Activated T-cell treated with anti-CD3 and anti-CD28 coated beads for 1 hour (primary cell): ENCODE results near the gene SEC31A.
"Not testable (repeated sequence)": the region's sequence is repeated elsewhere in the genome, so short reads cannot be mapped to it uniquely, and the experiment has no call there.

ENCODE experiments used
- DNase-seq: peaks from one replicate; pipeline ENCODE4 v3.0.0-alpha.2; 2020; ENCODE audit warnings: low read depth

SEC31A gene

DNA sequence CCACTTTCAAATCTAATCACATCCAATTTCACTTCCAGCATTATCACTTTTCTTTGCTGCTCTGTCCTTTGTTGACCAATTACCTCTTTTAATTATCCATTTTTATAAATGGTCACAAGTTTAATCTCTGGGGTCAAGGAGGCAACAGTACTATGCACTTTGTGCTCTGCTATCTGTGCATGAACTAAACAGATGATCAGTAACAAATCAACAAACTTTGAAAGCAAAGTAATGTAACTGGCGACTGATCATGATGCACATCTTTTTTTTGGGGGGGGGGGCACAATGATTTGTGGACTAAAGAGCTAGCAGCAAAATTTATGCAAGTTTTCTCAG lies 1.5 kb upstream of the SEC31A start:
- no peak for DNase-seq

DNA sequence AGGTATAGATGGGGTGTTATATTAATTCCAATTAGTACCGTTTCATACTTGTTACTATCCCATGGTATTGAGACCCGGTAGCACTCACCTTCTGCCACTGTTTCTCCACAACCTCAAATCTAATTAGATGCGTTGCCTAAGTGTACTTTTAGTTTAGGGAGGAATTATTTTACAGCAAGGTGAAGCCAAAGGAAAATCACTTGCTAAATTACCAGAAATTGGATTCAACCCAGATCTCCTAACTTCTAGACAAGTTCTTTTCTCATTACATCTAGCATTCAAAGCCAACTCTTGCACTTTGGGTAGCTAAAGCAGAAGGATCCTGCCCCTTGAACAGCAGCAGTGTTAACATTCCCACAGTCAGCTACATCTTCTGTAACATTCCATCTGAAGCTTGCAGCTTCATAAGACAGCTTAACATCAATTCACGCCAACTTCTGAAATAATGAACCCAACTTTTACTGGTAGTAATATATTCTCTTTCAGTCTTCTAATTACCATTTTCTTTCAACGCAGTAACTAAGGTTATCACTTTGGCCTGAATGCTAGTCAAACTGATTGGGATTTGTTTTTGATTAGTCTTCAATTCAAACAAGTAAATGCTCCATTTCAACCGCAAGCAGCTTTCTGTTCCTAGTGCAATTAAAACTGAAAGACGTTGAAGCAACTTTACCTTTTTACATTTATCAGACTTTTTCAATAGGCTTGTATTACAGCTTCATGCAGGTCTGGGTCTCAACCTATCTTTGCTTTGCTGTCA lies 934 bp upstream of the SEC31A start:
- no peak for DNase-seq

DNA sequence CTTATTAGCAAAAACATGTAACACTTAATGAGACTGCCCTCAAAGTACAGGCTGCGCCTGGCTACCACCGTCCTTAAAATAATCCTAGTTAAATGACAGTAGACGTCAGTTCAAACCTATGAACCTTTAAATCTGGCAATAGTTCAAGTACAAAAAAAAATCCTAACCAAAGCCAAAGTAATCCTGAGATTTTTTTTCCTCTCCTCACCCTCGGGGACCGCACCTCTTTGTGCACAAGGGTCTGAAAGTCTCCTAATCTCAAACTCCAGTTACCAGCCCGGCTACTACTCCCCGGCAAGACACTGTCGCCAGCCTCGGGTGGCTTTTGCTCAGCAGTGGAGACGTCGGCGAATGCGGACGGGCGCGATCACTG lies 439 bp downstream of the SEC31A start:
- DNase-seq: no peak

DNA sequence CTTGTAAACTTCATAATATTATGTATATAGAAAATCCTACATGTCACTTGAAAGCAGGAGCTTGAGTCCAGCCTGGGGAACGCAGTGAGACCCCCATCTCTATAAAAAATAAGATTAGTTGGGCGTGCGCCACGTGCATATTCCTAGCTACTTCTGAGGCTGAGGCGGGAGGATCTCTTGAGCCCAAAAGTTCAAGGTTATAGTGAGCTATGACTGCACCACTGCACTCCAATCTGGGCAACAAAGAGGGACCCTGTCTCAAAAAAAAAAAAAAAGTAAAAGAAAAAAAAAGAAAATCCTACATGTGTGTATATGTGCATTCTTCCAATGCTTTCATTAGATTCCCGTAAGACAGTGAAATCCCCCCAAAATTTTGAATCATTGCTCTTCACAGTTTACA lies 1.7 kb downstream of the SEC31A start:
- no peak for DNase-seq

DNA sequence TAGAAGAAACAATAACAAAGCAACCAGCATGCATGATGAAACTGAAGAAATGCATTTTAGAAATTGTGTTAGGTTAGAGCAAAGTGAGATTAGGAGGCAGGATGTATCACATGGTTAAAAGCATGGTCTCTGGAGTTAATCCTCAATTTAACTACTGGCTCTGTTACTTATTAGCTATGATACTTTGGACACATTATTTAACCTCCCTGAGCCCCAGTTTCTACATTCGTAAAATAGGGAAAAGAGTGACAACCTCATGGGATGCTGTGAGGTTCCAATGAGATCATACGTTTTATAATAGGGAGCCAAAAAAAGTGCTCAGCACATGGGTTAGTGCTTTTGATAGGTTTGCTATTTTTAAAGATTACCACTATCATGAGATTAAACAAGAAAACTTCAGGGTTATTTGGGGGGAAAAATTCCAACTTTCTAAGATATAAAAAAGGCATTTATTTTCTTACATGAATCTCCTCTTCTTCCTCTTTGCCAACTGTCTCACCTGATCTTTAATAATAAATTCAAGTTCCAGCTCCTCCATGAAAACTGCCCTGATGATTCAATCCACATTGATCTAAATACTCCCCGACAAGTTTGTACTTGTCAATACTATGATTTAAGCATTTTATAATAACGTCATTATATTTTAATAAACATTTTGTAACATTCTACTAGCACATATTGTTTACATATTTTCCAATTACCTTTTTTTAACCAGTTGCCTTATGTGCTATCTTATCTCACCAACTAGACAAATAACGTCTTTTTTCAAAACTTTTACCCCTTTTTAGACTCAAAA lies 4.6 kb downstream of the SEC31A start:
- no peak for DNase-seq

DNA sequence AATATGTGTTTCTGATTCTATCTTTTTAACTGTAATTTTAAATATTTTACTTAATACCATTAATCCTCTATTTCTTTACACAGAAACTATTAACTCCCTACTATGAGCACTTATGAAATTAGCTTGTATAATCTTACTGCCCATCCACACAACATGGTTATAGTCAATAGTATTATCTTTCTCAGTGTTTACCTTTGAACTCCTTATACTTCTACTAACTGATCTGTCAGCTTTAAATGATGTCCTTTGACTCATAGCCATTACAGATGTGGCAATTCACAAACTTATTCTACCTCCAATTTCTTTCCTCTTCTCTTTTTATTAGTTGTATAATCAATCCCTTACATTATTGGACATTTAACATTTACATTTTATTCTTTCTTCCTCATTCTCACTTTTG lies 5.5 kb downstream of the SEC31A start:
- DNase-seq: no peak

DNA sequence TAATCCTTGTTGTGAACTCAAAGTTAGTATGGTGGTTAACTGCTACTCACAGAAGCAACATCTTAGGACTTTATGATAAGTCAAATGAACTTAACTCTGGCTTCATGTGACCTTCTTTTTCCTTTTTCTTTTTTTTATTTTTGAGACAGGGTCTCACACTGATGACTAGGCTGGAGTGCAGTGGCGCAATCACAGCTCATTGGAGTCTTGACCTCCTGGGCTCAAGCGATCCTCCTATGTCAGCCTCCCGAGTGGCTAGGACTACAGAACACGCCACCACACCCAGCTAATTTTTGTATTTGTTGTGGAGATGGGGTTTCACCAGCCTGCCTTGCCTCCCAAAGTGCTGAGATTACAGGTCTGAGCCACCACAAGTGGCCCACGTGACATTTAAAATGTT lies 22.4 kb downstream of the SEC31A start:
- DNase-seq: no peak

DNA sequence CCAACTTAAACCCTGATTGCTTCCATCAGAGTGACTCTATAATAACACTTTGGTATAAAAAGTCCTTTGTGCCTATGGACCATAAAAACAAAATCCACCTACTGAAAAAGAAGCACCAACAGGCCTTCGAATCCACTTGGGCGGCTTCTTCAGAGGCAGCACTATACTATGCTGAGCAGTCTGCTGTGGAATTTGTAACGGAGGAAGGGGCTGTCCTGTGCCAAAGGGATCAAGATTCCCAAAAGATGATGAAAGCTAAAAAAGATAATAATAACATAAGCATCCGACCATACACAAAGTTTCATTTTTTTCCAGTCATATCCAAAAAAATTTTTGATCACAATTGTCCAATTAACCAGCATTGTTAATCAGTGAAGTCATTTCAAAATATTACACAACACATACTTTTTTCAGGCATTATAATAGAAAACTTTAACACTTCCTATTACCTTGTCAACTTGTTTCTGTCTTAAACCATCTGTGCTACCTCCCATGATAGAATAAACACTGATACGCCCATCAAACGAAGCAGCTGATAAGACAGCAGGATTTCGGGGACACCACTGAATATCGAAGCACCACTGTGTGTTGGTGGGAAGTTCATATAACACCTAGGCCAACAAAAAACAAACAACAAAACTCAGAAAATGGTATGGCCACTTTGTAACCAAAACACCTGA lies 24.1 kb downstream of the SEC31A start:
- DNase-seq: no peak

DNA sequence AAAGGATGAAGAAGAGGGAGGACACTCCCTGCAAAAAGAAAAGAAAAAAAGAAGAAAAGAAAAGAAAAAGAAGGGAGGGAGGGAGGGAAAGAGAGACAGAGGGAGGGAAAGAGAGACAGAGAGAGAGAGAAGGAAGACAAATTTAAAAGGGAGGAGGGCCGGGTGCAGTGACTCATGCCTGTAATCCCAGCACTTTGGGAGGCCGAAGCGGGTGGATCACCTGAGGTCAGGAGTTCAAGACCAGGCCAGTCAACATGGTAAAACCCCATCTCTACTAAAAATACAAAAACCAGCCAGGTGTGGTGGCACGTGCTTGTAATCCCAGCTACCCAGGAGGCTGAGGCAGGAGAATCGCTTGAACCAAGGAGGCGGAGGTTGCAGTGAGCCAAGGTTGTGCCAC lies 24.9 kb downstream of the SEC31A start:
- not testable (repeated sequence) for DNase-seq

DNA sequence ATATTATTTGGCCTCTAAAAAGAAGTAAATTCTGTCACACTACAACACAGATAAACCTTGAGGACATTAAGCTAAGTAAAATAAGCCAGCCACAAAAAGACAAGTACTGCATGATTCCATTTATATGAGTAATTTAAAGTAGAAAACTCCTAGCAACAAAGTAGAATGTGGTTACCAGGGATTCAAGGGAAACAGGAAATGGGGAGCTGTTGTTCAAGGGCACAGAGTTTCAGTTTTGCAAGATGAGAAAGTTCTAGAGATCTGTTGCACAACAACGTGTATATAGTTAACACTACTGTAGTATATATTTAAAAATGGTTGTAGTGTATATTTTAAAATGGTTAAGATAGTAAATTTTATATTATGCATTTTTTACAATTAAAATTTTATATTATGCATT lies 25.4 kb downstream of the SEC31A start:
- DNase-seq: no peak

DNA sequence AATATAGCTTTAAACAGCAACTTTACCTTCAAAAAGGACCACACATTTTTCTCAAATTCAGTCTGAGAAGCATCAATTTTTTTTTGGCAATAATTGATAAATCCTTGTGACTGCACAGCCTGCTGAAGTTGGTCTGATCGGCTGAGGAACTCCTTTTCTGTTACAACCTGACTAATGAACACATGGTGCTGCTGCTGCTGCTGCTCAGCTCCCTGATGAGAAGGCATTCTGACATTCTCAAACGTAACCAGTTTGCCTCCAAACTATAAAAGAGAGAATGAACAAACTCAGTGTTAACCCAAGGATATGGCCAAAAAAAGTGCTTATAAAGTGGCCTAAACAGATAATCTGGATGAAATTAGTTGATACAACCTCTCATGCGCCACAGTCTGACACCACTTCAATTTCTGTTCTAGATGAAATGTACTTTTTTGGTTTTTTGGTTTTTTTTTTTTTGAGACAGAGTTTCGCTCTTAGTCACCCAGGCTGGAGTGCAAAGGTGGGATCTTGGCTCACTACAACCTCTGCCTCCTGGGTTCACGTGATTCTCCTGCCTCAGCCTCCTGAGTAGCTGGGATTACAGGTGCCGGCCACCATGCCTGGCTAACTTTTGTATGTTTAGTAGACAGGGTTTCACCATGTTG lies 26.5 kb downstream of the SEC31A start:
- no peak for DNase-seq

DNA sequence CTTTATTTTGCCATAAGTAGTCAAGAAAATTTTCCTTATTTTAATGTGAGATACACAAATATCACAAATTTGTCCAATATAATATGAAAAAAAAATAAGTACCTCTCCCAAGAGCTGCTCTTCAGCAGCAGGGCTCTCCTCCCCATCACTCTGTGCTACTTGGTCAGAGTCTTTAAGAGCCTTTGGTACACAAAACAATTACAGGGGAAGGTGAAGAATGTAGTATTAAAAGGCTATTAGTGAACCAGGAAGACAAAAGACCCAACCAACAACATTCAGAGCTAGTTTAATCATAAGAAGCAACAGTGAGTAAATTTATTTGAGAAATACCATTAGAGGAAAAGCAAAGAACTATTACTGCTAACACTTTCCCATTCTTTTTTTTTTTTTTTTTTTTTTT lies 29.4 kb downstream of the SEC31A start:
- DNase-seq: no peak

DNA sequence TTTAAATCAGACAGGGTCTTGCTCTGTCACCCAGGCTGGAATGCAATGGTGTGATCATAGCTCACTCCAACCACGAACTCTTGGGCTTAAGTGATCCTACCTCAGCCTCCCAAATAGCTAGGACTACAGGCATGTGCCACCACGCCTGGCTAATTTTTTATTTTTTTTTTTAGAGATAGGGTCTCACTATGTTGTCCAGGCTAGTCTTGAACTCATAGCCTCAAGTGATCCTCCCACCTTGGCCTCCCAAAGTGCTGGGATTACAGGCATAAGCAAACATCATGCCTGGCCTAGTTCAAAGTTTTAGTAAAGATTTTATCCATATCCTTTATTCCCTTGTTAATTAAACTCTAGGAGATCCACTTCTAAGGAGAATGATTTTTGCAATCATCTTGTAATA lies 30.5 kb downstream of the SEC31A start:
- not testable (repeated sequence) for DNase-seq

DNA sequence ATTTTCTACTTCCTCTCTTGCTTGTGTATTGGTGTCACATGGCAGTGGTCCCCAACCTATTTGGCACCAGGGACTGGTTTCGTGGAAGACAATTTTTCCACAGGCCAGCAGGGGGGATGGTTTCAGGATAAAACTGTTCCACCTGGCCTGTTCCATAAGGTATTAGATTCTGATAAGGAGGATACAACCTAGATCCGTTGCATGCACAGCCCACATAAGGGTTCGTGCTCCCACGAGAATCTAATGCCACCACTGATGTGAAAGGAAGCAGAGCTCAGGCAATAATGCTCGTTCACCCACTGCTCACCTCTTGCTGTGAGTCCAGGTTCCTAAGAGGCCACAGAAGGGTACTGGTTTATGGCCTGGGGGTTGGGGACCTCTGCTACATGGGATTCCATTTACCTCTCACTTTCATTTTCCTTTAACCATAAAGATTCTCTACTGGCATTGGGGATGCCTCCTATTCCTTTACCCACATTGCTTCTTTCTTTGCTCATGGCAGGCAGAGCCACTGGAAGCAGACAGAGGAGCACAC lies 38.1 kb downstream of the SEC31A start:
- no peak for DNase-seq

DNA sequence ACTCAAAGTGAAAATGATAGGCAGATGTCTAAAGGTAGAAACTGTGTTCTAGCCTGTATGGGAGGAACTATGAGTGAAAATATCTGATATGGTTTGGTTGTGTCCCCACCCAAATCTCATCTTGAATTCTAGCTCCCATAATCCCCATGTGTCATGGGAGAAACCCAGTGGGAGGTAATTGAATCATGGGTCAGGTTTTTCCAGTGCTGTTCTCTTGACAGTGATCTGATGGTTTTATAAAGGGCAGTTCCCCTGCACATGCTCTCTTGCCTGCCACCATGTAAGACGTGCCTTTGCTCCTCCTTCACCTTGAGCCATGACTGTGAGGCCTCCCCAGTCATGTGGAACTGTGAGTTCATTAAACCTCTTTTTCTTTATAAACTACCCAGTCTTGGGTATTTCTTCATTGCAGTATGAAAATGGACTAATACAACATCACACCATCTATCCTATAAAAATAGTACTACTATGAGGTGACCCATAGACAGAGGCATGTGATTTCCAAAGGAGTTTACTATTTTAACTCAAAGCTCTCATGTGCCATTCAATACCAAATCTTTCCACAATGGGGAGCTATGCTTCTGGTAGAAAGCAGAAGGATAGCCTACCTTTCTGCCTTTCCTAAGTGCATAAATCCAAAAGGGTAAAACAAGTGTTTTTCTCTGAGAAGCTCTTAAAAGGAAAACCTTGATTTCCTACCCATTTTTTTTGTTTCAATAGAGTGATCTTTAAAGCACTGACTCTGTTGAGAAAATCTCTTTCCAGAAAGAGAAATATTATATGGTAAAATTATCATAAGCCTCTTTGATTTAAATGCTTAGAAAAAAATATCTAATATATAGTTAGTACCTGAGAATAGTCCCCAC lies 38.8 kb downstream of the SEC31A start:
- no peak for DNase-seq

DNA sequence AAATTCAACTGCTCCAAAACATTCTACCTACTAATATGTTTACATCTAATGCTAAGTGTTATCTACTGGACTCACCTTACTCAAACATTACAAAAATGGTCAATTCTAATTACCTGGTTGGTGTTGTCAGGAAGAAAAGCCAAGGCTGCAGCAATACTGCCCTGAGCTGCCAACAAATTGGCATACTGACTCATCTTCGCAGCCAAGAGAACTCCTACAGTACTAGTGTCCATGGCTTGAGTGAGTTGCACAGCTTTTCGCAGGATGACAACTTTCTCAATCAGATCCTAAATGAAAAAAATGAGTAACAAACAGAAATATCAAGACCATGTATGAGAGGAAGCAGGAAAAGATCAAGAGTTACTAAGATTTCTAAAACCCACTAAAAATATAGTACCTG lies 39.6 kb downstream of the SEC31A start:
- no peak for DNase-seq

DNA sequence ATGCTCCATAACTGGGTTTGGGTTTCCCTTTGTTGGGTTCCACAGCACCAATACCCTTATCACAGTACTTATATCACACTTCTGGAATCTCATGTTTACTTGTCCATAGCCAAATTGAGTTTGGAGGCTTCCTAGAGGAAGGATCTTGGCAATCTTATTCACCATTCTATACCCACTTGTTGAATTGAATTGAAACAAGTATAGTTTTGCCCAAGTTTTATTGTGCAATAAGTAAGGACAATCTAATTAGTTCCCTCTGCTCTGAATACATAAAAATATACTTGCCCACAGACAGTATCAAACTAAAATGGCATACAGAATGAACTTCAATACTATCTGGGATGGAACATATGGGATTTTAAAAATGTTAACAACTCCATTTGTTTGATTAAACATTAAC lies 40.3 kb downstream of the SEC31A start:
- DNase-seq: no peak

DNA sequence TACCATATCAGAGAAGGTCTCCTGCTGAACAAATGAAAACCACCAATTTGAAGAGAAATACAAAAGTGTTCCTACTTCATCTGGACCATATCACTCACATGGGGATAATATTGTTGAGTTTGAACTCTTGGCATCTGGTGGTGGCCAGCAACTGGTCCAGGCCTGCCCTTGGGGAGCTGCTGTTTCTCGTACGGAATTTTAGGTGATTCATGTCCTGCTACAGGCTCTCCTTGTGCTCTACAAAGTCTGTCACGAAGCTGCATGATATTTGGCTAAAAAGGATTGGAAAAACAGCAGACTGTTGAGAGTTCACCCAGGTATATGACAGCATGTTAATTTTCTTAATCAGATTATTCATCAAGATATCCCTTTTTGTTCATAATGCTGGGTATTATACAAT lies 42.2 kb downstream of the SEC31A start:
- DNase-seq: no peak

DNA sequence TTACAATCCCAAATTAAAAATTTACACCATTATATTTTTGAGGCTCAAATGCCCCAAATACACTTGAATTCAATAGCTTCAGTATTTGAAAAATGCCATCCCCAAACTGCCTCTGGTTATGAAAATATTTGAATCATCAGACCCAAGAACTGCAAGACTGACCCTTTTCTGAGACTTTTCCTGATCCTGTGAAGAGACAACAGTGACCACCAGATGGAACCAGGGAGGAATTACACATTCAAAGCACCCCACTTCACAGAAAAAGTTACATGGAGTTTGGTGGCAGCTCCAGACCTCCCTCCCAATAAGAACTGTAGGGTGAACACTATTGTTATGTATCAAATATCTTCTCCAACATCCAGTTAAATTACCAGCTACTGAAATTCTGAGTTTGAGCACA lies 48.4 kb downstream of the SEC31A start:
- no peak for DNase-seq

DNA sequence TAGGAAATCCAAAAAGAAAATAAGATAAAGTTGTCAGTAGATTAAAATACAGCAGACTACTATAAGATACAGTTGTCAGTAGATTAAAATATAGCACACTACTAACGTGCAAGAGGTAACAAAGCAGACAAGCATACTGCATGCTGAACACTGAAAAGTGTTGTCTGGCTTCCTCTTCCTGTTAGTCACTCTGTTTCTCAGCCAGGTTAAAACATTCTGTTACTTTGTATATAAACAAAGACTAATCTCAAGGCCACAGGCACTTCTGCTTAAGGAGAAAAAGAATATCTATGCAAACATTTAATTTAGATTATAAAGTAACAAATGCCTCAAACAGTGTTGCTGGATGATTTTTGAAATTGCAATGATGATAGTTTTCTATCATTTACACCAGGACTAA lies 51.3 kb downstream of the SEC31A start:
- DNase-seq: no peak

DNA sequence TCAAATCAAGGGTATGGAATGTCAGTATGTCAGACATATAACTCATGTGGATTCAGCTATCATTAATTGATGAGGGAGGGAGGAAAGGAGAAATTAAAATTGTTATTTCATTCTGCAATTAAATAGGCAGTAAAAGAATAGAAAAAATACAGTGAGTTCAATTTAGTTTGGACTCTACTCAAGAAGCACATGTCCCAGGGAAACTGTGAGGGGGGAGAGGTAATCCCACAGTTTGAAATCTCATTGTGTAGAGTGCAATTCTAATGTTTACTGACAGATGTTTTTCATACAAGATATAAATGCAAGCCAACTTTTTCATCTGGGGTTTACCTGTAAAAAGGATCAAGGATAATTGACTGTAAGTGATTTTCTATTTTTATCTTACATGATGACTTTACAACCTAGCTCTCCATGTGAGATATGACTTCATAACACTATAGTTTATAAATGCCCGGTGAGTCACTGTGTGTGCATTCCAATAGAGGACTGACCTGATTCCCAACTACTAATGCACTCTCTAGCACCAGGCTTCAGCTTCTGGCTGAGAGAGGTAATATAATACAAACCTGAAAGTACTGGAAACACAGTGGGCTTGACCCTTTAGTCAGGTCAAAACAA lies 57.1 kb downstream of the SEC31A start:
- no peak for DNase-seq
